ENCODE data around the gene NFATC4. TPM values are rescaled to one million over a fixed set of nuclear protein-coding genes. Genes with fewer than 3 reads are reported as not detected.

NFATC4 gene
- total and polyA plus RNA-seq, 2 of the 4 experiments (the other 2 are of a cell fraction): 15.6 to 35.8 TPM

DNA sequence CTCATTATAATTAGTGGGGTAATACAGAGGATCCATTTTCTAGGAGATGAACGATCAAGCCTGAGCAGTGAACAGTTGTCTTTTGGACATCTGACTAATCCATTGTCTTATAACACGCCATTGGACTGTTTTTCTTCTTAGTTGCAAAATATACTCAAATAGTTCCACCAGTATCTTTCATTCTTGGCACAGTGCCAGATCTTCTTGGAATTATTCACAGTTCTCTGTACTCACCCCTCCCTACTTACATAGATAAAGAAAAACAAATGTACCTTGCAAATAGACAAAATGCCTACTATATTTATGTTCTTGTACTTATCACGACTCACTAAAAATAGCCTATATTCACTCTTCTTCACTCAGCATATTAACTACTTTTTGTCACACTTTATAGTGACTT lies 57.7 kb downstream of the NFATC4 start:
- Histone ChIP-seq H3K9me1 (ENCODE audit: insufficient read depth, low read length) (peaks cover 5% of the 10 kb centered on the region), H3K14ac (replicated peaks; ENCODE audit: low read depth, low read length) (no peak overlapping the region), H3K4me3 (ENCODE audit: insufficient read depth, low read depth, low read length) (no peak overlapping the region), H3K36me3 (ENCODE audit: control insufficient read depth, insufficient read depth, low read length) (no peaks in the 10 kb centered on the region), H3K27ac (ENCODE audit: insufficient read depth, low read length) (no peak overlapping the region), H3K9me3 (ENCODE audit: control insufficient read depth, insufficient read depth, low read length) (no peaks in the 10 kb centered on the region), H2AFZ (replicated peaks; ENCODE audit: low read length, poor library complexity) (no peak overlapping the region), H3K79me1 (ENCODE audit: low read depth in 1 of 2, low read length in 2 of 2) (peaks cover 0 to 14% of the 10 kb centered on the region in 2 experiments; a peak in 3 of 4 replicates), H3K4ac (ENCODE audit: low read depth, low read length) (no peak overlapping the region), H2AK9ac (replicated peaks; ENCODE audit: low read depth, low read length, poor library complexity) (no peak overlapping the region), H4K5ac (ENCODE audit: low read depth, low read length) (no peak overlapping the region), H2AK5ac (ENCODE audit: low read depth, low read length) (no peak overlapping the region), H2BK120ac (ENCODE audit: low read depth, low read length) (no peak overlapping the region), H2BK15ac (ENCODE audit: low read depth, low read length) (no peak overlapping the region), H4K8ac (ENCODE audit: low read depth in 2 of 2, low read length in 2 of 2) (no peak overlapping the region), H3K9ac (ENCODE audit: low read depth, low read length) (no peak overlapping the region), H3K4me2 (ENCODE audit: low read depth, low read length) (no peak overlapping the region), H2BK5ac (ENCODE audit: low read depth, low read length, poor library complexity, severe bottlenecking) (no peak overlapping the region), H4K20me1 (ENCODE audit: insufficient read depth, low read length) (no peaks in the 10 kb centered on the region), H2BK20ac (ENCODE audit: low read depth, low read length) (no peak overlapping the region), H3K4me1 (ENCODE audit: control insufficient read depth, insufficient read depth, low read length) (peaks cover 6% of the 10 kb centered on the region; the same call in 1 of the 2 replicates), H4K91ac (ENCODE audit: insufficient read depth, low read depth, low read length) (no peak overlapping the region), H3K18ac (ENCODE audit: low read depth, low read length) (no peak overlapping the region), H3K27me3 (ENCODE audit: control insufficient read depth, insufficient read depth, low read length) (peaks cover 10% of the 10 kb centered on the region), H3K23ac (ENCODE audit: low read depth, low read length) (no peak overlapping the region), H3K56ac (ENCODE audit: extremely low read depth, insufficient read depth, low read length) (no peak overlapping the region)
- no TSS peak for BruUV-seq (replicated peaks)
- DNase-seq (peak; percentile 83), ATAC-seq (ENCODE audit: low read depth) (no peak)
- WGBS, 2 experiments (ENCODE audit: extremely low coverage in 2 of 2, insufficient read length in 1 of 2): 14% methylated on average over 1 of the region's 3 CpGs; no CpG with 5 or more reads in 1 of the 2 experiments
- intact Hi-C loops (cut with micrococcal nuclease) (no loop called here), in situ Hi-C loops (cut with MboI; ENCODE audit: low sequenced_read_pairs) (loop anchor here (25.0 kb wide), 1 partner anchor 1113 kb away; the partner anchor contains the start of genes BCL2L2, PABPN1 and PPP1R3E), dilution Hi-C loops (cut with HindIII; ENCODE audit: low sequenced_read_pairs, unreplicated experiment) (no loop called here)
- ChIA-PET POLR2A (ENCODE audit: unreplicated experiment) (no interaction called here), CTCF (interaction anchor here (1.0 to 1.8 kb wide), 3 partner anchors 11 to 92 kb away, joined by 4 to 6 read pairs (median 5); no protein-coding TSS in a partner anchor)
- TF ChIP-seq CEBPB (IDR thresholded peaks at IDR 0.05; ENCODE audit: low read depth, low read length): peak; percentile 52; the same call in 1 of the 2 replicates
- no peak for TF ChIP-seq POLR2A (IDR thresholded peaks at IDR 0.05; ENCODE audit: low read depth, low read length)

Data from IMR-90 (cell line).